HG03558 (cell line): ENCODE measurements around the gene ST8SIA4.

Experiments used
- ATAC-seq: cut with Tn5 transposase; IDR thresholded peaks from one replicate; pipeline ENCODE4 v1.9.1; 2021; ENCODE audit warnings: moderate number of reproducible peaks; ENCODE audit not compliant: unreplicated experiment; ENCODE audit errors: extremely low read depth

The ST8SIA4 gene, protein sequence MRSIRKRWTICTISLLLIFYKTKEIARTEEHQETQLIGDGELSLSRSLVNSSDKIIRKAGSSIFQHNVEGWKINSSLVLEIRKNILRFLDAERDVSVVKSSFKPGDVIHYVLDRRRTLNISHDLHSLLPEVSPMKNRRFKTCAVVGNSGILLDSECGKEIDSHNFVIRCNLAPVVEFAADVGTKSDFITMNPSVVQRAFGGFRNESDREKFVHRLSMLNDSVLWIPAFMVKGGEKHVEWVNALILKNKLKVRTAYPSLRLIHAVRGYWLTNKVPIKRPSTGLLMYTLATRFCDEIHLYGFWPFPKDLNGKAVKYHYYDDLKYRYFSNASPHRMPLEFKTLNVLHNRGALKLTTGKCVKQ

DNA sequence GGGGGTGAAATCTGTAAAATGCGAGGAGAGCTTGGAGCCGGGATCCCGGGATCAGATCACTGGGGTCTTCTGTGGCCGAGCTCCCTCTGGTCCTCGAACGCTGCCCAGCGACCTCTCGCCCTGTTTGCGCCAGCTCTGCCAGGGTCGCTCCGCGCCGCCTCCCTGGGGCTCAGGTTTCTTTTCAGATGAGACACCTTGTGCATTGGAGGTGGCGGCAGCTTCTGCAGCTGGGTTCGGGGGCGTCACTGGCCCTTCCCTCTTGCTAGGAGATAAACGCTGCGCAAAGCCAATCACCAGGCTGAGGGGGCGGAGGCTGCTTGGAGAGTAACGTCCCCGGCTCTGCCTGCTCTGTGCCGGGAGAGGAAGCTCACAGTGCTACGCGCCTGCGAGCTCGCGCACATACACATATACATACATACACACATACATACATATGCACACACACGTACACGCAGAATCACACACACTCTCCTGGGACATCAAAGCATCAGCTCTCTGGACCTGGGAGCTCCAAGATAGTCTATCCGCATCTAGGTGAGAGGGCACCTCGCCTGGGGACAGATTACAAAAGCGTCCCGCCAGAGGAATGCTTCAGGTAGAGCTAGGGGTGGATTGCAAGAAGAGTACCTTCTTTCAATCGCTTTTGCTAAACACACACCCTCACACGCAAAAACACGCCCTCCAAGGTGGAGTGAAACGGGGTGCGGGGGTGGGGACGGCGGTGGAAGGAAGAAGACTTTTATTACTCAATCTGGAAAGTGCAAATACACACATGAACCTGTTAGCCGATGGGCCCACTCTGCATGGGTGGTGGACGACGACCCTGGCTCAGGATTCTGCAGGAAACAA, at the start of gene ST8SIA4:
ST8SIA4 (minus strand) TSS at position 244 of the 849 bp plus-strand sequence. CDS start 327 bp downstream, outside the sequence.
- peak; percentile 53 for ATAC-seq

DNA sequence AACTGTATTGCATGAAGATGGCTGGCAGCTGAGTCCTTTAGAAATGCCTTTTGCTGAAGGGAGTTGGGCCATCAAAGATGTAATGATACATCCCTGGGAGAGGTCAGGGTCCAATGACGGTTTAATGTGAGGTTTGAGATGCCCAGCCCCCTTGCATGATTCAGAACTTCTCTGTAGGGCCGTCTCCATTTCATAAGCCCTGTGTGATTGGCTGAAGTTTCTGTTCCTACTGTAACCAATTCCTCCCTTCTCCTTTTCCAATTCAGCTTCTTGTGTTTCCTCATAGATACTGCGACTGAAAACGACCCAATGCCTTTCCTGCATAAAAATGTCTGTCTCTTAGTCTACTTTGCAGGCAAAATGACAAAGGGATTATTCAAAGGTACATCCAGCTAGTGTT, 47.9 kb upstream of the ST8SIA4 start:
- ATAC-seq, result no peak

DNA sequence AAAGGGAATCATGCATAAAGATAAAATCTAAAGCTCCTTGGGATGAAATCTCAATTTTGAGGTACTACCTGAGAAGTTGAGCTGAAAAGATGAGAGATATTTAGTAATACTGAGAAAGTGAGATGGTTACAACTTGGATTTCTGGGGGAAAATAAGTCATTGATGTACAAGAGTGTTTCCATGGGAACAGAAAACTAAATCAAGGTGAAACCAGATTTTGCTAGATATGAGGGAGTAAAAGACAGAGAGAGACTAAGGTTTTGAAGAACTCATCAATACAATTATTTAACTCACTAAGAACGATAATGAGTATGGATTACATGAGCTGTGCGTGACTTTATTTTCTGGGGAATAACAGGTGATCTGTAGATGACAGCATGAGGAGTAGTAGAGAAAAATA, 10.2 kb upstream of the ST8SIA4 start:
- ATAC-seq, result no peak

DNA sequence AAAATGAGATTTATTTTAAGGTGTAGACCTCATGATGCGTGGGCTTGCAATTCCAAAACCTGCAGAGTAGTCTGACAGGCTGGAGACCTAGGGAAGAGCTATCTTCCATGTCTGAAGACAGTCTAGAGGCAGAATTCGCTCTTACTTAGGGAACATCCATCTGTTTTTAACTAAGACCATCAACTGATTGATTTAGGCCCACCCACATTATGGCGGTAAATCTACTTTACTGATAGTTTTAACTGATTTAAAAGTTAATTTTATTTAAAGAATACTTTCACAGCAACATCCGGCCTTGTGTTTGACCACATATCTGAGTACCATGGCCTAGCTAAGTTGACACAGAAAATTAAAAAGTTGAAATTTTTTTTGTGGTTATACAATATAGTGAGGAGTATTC, 6.0 kb upstream of the ST8SIA4 start:
- no peak for ATAC-seq

DNA sequence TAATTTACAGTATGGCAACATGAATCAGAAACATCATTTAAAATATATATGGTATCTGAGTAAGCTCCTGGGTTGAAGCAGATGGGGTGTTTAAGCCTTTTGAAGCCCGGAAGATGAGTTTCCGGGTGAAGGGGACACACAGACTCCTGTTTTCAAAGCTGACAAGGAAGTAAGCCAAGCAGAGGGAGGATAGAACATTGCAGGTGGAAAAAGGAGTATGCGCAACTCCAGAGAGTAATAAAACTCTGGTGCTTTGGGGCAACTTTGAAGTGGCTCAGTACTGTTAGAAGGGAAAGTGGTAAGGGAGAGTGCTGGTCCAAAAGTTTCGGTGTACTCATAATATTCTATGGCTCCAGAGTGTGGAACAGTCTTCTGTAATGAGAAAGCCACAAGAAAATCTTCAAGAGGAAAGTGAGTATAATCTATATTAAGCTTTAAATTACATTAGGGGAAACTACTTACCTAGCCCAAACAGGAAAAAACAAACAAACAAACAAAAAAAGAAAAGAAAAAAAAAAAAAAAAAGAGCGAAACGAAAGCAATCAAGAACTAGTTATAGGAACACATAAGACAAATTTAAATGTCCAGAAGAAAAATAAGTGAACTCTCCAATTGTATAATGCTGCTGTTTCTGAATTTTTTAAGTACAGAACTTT, 2.3 kb upstream of the ST8SIA4 start:
- no peak for ATAC-seq

DNA sequence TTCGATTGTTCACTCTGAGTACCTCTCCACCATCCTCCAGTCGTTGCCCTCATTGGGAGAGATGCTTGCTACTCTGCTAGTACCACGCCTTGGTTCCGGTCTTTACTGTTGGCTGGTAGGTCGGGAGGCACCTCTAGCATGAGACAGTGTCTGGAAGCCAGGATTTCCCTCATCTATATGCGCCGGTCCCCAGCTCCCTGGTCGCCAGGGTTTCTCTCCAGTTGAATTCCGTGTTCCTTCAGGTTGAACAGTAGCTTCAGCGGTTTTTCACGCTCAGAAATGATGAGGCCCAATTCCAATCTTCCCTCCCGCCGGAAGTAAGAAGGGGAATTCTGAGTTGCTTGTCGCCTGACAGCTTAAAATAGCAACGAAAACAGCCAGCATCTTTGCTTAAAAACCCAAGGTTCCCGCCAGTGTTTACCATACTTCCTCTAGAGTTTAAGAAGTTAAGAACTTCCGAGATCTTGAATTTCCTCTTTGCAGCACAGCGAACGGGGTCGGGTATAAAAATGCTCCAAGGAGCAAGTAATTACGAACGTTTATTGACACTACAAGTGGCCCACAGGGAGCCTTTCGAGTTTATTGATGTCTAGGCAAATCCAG, 1.3 kb upstream of the ST8SIA4 start:
- no peak for ATAC-seq

DNA sequence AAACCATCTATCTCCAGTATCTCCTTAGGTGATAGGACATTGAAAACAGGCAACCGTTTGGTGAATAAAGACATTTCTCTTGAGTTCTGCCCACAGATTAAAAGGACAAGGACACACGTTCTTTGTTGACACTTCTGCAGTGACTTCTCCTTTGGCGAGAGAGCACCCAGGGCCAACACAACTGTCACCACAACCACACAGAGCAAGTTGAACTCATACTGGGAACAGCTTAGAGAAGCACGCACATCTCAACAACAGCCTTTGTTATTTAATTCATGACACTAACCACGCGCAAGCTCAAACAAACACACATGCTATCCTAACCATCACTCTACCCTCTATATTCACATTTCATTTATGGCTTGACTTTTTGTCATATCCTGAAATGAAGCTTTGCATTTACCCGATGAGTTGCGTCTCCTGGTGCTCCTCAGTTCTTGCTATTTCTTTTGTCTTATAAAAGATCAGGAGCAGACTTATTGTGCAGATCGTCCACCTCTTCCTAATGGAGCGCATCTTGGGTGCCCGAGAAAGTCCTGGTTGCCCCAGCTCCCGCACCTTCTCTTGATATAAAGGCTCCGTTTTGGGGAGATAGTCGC, 543 bp downstream of the ST8SIA4 start:
- no peak for ATAC-seq

DNA sequence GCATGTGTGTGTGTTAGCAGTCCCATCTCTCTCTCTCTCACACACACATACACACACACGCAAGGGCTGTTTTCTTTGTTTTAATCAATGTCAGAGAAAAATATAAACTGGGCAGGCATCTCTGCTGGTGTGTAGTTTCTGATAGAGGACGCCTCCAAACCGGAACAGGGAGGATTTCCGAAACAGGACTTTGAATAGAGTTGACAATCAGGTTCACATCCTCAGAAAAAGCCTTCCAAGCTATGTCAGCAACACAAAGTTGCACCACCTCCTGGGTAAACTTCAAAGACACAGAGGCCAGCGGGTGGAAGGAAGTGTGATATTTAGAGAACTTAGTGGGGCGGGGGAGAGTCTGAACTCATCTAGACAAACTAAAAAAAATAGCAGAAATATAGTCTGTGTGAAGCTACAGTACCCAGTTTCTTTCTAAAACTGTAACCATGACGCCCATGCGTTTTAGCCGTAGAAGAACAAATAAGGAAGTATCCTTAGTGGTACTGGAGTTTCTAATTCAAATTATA, 1.2 kb downstream of the ST8SIA4 start:
- no peak for ATAC-seq

DNA sequence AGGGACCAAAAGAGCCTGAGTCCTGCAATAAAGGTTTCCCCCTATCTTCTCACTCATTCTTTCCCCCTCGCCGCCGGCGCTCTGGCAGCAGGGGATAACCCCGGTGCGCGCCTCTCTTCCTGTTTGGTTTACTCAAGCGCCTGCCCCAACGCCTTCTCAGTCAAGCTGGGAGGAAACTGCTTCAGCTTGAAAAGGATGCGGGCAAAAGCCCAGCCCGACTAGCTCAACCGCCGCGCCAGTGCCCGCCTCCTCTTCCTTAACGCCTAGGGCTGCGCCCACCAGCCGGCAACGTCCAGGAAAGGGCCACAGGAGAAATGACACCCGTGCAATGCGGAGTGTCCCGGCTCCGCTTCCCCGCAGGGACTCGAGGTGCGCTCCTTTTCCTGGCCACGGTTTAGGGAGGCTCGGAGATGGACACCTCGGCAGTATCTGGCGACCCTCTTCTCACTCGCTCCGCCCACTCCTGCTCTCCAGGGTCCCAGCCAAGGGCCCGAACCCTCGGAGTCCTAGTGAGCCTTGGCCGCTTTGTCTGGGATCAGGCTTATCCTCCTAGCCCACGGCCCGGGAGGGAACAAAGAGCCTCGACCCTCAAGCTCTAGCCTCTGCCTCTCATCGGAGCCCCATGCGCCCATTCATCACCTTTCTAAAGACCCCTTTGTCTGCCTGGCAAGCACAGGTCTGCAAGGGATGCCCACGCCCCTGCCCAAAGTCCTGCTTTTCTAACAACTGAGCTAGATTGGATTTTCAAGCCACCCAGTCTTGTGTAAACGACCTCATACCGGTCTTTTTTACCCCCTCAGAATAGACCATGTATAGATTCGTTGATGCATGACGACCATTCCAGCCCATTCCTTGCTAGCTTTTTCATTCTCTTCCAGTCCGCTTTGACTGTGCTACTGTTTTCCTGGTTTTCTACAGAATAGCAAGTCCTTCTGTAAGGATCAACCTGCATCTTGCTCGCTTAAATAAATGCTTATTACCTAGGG, 2.0 kb downstream of the ST8SIA4 start:
- peak; percentile 28 for ATAC-seq

DNA sequence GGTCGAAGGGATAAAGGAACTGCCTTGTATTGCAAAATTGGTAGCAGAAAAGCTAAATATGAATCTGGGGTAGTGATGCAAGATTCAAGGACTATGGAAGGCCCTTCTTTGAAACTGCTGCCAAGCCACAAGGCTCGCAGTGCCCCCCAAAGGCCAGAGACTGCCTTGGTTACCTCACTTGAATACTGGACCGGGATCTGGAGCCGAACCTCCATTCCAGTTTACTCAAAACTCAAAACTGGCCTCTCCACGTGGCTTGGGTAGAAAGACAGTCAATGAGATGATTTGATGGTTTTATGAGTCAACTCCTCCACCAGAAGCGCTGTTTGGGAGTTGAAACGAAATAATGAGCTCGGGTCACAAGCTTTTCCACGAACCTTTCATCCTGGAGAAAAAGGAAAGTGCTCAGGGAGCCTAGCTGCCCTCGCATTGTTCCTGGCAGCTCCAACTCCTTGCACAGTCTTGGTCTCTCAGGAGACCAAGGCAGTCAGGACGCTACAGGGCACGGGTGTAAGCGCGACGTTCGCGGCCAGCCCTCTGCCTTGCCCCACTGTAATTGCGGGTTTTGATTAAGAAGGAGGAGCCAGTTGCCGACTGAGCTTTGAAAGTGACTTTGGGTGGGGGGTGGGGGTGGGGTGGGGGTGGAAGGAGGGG, 2.8 kb downstream of the ST8SIA4 start:
- ATAC-seq, result no peak

DNA sequence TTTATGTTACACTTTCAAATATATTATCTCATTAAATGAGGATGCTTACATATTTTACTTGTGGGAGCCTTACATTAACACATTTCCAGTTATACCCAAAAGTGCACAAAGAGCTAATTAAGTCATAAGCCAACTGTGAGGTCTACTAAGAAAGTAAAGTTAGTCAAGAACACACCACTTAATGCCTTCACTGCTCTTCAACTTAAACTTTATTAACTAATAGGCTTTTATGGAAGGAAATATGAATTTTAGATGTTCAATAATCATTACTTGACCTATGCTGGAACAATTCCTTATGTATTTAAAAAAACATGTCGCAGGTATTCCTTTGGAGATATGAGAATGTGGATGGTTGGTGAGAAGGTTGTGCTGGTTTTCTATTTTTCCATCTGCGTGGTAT, 3.4 kb downstream of the ST8SIA4 start:
- no peak for ATAC-seq

DNA sequence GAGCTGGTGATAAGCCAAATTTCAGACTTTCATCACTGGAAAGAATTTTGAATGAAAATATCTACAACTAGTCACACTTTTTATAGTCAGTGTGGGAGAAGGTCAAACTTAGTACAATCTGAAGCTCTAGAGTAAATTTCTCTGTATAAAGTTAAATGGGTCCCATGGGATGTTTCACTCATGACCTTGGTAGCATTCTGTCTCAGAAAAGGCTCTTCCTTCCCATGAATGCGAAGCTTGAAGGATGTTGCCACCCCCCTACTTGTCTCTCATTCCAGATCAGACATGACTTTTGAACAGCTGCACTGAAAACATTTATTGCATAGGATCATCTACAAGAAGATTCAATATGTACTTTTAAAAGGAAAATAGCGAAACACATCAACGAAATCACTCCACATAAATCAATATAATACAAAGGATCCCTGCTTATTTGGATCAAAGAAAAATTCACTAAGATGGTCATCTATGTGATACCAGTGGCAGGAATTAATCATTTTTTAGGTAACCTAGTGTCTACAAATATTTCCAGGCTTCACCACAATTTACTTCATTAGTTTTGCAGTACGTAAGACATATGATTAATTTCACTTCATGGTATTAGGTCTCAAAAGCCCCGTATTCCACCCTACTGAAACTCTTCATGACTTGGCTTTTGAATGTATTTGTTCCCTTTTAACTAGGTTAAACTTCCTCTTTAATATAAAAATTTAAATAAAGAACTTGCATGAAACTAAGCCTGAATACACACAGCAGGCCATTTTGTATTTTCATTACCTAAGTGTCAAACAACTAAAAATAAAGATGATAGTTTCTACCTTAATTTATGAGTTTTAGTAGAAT, 4.4 kb downstream of the ST8SIA4 start:
- no peak for ATAC-seq

DNA sequence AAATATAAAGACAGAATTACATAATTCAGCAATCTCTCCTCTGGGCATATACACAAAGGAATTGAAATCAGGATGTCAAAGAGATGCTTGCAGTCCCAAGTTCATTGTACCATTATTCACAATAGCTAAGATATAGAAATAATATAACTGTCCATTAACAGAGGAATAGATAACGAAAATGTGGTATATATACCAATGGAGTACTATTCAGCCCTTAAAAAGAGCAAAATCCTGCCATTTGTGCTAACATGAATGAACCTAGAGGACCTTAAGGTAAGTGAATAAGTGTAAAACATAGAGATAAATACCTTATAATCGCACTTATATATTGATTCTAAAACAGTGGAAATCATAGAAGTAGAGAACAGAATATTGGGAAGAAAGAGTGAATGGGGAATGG, 7.0 kb downstream of the ST8SIA4 start:
- ATAC-seq, result no peak

DNA sequence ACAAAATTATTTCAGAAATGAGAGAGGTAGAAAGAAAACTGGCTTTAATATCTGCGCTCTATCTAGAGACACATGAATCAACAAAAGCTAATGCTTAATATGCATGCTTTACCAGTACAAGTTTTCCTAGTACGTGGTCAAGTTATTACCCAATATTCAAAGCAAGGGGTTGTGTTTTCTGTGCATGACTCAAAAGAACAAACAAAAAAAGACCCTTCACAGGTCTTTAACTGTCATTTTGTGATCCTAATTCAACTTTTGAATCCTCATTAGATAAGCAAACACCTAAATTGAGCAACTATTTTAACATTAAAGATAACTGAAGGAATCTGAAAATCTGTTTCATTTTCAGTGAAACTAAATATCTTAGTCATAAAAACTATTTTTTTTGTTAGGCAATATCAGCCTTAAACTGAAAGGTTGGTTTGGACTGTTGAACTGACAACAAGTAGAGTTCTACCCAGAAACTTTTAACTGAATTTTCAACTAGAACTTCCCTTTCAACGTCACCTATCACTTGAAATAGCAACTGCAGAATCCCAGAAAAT, 12.5 kb downstream of the ST8SIA4 start:
- ATAC-seq, result peak; percentile 78

DNA sequence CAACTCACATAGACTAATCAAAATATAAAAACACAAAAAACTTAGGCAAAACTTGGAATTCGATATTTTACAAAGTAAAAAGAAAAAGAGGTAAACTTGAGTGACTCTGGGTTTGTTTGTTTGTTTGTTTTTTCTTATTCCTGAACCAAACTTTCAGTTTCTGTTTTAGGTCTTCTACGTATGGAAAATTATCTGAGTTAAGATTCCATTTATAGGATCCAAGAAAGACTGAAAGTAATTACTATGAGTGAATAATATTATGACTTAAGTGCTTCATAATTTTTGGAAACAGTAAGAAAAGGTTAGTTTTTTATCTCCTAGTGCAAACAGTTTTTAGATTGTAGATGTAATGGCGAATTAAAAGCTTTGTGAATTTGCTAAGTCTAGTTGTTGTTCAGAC, 13.2 kb downstream of the ST8SIA4 start:
- ATAC-seq, result no peak

DNA sequence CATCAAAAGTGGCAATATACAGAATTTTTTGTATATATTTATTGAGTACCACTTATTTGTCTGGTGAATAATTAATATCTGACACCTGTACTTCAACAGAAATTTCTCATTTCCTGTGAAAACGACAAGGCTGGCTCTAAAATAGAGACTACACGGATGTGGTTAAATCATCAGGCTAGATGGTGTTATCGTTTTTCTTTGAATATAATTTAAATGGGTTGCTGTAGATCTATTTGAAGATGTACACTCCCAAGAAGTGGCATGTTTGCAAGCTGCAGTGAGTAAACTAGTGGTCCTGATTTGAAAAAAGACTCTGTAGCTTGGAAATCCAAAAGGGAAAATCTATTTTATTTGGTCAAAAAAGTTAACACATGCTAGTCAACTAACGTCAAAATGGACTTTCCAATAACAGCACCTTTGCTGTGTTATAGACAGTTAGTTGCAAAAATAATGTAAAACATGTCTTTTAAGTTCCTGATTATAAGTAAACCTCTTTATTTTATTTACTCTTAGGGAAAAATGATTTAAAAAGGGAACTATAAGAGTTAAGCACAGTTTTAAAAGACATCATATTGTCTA, 13.8 kb downstream of the ST8SIA4 start:
- ATAC-seq, result no peak

DNA sequence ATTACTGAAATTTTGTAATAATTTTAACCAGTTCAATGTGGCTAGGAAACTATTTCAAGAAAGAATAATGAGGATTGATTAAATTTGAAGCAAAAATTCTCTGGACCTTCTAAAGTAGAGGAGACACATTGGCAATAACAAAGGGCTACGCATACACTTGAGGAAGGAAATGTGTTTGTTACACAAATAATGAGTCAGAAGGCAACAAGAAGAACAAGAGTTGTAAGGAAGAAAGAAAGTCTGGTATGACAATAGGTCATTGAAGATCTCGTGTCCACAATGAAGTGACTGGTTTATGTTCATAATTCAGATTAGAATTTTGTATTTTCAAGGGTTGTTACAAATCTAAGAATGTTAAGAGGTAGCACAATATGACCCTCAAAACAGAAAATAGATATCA, 25.8 kb downstream of the ST8SIA4 start:
- ATAC-seq, result no peak
